ENCODE data around the gene LARGE1. TPM values are rescaled to one million over a fixed set of nuclear protein-coding genes. Genes with fewer than 3 reads are reported as not detected.
A peak's percentile ranks its signal among the peaks of the same experiment; 100 is the strongest.

Gene LARGE1
- total and polyA plus RNA-seq, 2 of the 13 experiments (the other 11 are each of a cell fraction or from before 2014, with no cell fraction given) = 8.4 to 11.0 TPM

GRCh38 chr22:33510429-33510904, 409.8 kb downstream of the LARGE1 start (continued):
- TF ChIP-seq ZNF280D (CRISPR knock-in tag; IDR thresholded peaks at IDR 0.05) = peak; percentile 99
- TF ChIP-seq HNRNPLL (IDR thresholded peaks at IDR 0.05; ENCODE audit: low read depth, low read length, poor library complexity, severe bottlenecking) = no peak
- TF ChIP-seq ZNF770 (CRISPR knock-in tag; IDR thresholded peaks at IDR 0.05) = peak; percentile 100
- no peak for TF ChIP-seq ZNF775 (CRISPR knock-in tag; IDR thresholded peaks at IDR 0.05; ENCODE audit: borderline replicate concordance)
- no peak; the same call in 1 of the 2 replicates for TF ChIP-seq ZNF691 (CRISPR knock-in tag; IDR thresholded peaks at IDR 0.05; ENCODE audit: borderline replicate concordance, low read depth)
- TF ChIP-seq HBP1 (CRISPR knock-in tag; IDR thresholded peaks at IDR 0.05; ENCODE audit: low read depth) = no peak
- no peak for TF ChIP-seq NR2F2 (IDR thresholded peaks at IDR 0.05; ENCODE audit: borderline replicate concordance, low read depth)
- TF ChIP-seq FOXC1 (CRISPR knock-in tag; IDR thresholded peaks at IDR 0.05; ENCODE audit: borderline replicate concordance) = no peak; the same call in 1 of the 2 replicates
- TF ChIP-seq EZH2 (conservative IDR thresholded peaks at IDR 0.05; ENCODE audit: low read depth, low read length) = no peak
- TF ChIP-seq TERF1 (CRISPR knock-in tag; IDR thresholded peaks at IDR 0.05) = no peak
- no peak for TF ChIP-seq E2F5 (CRISPR knock-in tag; conservative IDR thresholded peaks at IDR 0.05)
- no peak for TF ChIP-seq PTBP1 (IDR thresholded peaks at IDR 0.05; ENCODE audit: low read depth, low read length, poor library complexity, severe bottlenecking)
- TF ChIP-seq SIX1 (CRISPR knock-in tag; IDR thresholded peaks at IDR 0.05; ENCODE audit: borderline replicate concordance) = peak; percentile 61; the same call in 1 of the 2 replicates
- no peak for TF ChIP-seq MTERF4 (CRISPR knock-in tag; IDR thresholded peaks at IDR 0.05)
- no peak for TF ChIP-seq KLF16 (CRISPR knock-in tag; IDR thresholded peaks at IDR 0.05)
- no peak for TF ChIP-seq SALL2 (CRISPR knock-in tag; IDR thresholded peaks at IDR 0.05)
- no peak for TF ChIP-seq ZKSCAN1 (IDR thresholded peaks at IDR 0.05; ENCODE audit: low read length)
- no peak; the same call in 1 of the 2 replicates for TF ChIP-seq ZNF121 (CRISPR knock-in tag; IDR thresholded peaks at IDR 0.05)
